Neural cell (in vitro differentiated cells): ENCODE data around the gene LRP5. TPM values are rescaled to one million over a fixed set of nuclear protein-coding genes. Genes with fewer than 3 reads are reported as not detected.

Source experiments
- H2AFZ ChIP-seq: fragments of 200-600, 300-800 bp; sonication (generic), shearing (Covaris generic); 2 replicates; pipeline ENCODE4 v1.6.0; 2014; ENCODE audit warnings: low read depth, mild to moderate bottlenecking, antibody characterized with exemption, low read length, moderate library complexity
- H3F3A ChIP-seq: fragments of 200-600 bp; shearing (Covaris generic); 2 replicates; pipeline ENCODE4 v1.6.1; 2016; ENCODE audit warnings: mild to moderate bottlenecking, moderate library complexity, mixed read lengths, antibody characterized with exemption, low read length; ENCODE audit not compliant: insufficient read depth, poor library complexity, severe bottlenecking
- H3K27ac ChIP-seq: fragments of 200-600, 300-800 bp; sonication (generic), shearing (Covaris generic); 2 replicates; pipeline ENCODE4 v1.5.1; 2014; ENCODE audit warnings: mild to moderate bottlenecking, low read length, moderate library complexity
- H3K27me3 ChIP-seq: fragments of 300-800, 200-600 bp; sonication (generic), shearing (Covaris generic); 2 replicates; pipeline ENCODE4 v1.6.0; 2014; ENCODE audit warnings: mild to moderate bottlenecking, low read depth, low read length, moderate library complexity; ENCODE audit not compliant: insufficient read depth
- H3K36me3 ChIP-seq: fragments of 300-800, 200-600 bp; sonication (generic), shearing (Covaris generic); 2 replicates; pipeline ENCODE4 v1.5.1; 2014; ENCODE audit warnings: mild to moderate bottlenecking, antibody characterized with exemption, low read length, moderate library complexity; ENCODE audit not compliant: insufficient read depth
- H3K4me2 ChIP-seq: fragments of 300-800, 200-600 bp; sonication (generic), shearing (Covaris generic); 2 replicates; pipeline ENCODE4 v1.6.0; 2014; ENCODE audit warnings: mild to moderate bottlenecking, low read length
- H3K4me3 ChIP-seq: fragments of 300-800, 200-600 bp; sonication (generic), shearing (Covaris generic); 2 replicates; pipeline ENCODE4 v1.5.1; 2014; ENCODE audit warnings: mild to moderate bottlenecking, low read length, moderate library complexity
- H3K79me2 ChIP-seq: fragments of 200-600 bp; shearing (Covaris generic); replicated peaks from 2 replicates; pipeline ENCODE4 v1.6.0; 2014; ENCODE audit warnings: mild to moderate bottlenecking, low read length, moderate library complexity; ENCODE audit not compliant: insufficient read depth
- H3K9ac ChIP-seq: fragments of 300-800, 200-600 bp; sonication (generic), shearing (Covaris generic); 2 replicates; pipeline ENCODE4 v1.6.1; 2016; ENCODE audit warnings: mild to moderate bottlenecking, low read length, mixed read lengths
- H3K9me2 ChIP-seq: fragments of 200-600 bp; shearing (Covaris generic); 2 replicates; pipeline ENCODE4 v1.6.1; 2016; ENCODE audit warnings: mild to moderate bottlenecking, low read length, mixed read lengths; ENCODE audit not compliant: insufficient read depth
- H3K9me3 ChIP-seq: fragments of 200-600, 300-800 bp; sonication (generic), shearing (Covaris generic); 2 replicates; pipeline ENCODE4 v1.6.1; 2016; ENCODE audit warnings: mild to moderate bottlenecking, mixed run types, low read length, moderate library complexity, mixed read lengths
- H4K20me1 ChIP-seq: fragments of 200-600 bp; shearing (Covaris generic); 2 replicates; pipeline ENCODE4 v1.6.1; 2016; ENCODE audit warnings: mild to moderate bottlenecking, mixed run types; ENCODE audit not compliant: insufficient read depth
- EP300 ChIP-seq: fragments of 450-650 bp; conservative IDR thresholded peaks from 2 replicates; pipeline ENCODE4 v1.6.1; 2014; ENCODE audit warnings: antibody characterized with exemption, mild to moderate bottlenecking, moderate library complexity; ENCODE audit not compliant: poor library complexity, severe bottlenecking
- EZH2 ChIP-seq: fragments of 200-600, 300-800 bp; shearing (Covaris generic), sonication (generic); IDR thresholded peaks from 2 replicates; pipeline ENCODE4 v1.6.1; 2014; ENCODE audit warnings: antibody characterized with exemption, low read length, borderline replicate concordance, mild to moderate bottlenecking; ENCODE audit not compliant: insufficient read depth, poor library complexity, severe bottlenecking
- MXI1 ChIP-seq: fragments of 450-650 bp; conservative IDR thresholded peaks from 2 replicates; pipeline ENCODE4 v1.6.1; 2014; ENCODE audit warnings: antibody characterized with exemption, mild to moderate bottlenecking; ENCODE audit not compliant: poor library complexity, severe bottlenecking
- POLR2AphosphoS5 ChIP-seq: IDR thresholded peaks from 2 replicates; pipeline ENCODE4 v1.6.1; 2012
- RAD21 ChIP-seq: fragments of 450-650 bp; conservative IDR thresholded peaks from 2 replicates; pipeline ENCODE4 v1.6.1; 2014; ENCODE audit warnings: antibody characterized with exemption, mild to moderate bottlenecking, moderate library complexity
- SMC3 ChIP-seq: fragments of 450-650 bp; conservative IDR thresholded peaks from 2 replicates; pipeline ENCODE4 v1.6.1; 2014; ENCODE audit warnings: antibody characterized with exemption, mild to moderate bottlenecking, moderate library complexity; ENCODE audit not compliant: poor library complexity
- TAF1 ChIP-seq: IDR thresholded peaks from 2 replicates; pipeline ENCODE4 v1.6.1; 2012; ENCODE audit warnings: low read depth
- polyA plus RNA-seq: library from polyadenylated mRNA; depleted of rRNA; stranded (reverse); fragments of >200 nt; gene quantifications from 2 replicates; pipeline ENCODE4 v1.2.3, GENCODE V29; 2014
- TF ChIP-seq, protein P1 (sequence below): fragments of 450-650 bp; IDR thresholded peaks from 2 replicates; pipeline ENCODE4 v1.5.1; 2014; ENCODE audit warnings: antibody characterized with exemption, mild to moderate bottlenecking, moderate library complexity; ENCODE audit not compliant: poor library complexity, severe bottlenecking
- TF ChIP-seq, protein P2 (sequence below): IDR thresholded peaks from 2 replicates; pipeline ENCODE4 v1.6.1; 2012; ENCODE audit warnings: borderline replicate concordance

LRP5 gene
- polyA plus RNA-seq, 1 donor from 2014 or later = 3.0 TPM

DNA sequence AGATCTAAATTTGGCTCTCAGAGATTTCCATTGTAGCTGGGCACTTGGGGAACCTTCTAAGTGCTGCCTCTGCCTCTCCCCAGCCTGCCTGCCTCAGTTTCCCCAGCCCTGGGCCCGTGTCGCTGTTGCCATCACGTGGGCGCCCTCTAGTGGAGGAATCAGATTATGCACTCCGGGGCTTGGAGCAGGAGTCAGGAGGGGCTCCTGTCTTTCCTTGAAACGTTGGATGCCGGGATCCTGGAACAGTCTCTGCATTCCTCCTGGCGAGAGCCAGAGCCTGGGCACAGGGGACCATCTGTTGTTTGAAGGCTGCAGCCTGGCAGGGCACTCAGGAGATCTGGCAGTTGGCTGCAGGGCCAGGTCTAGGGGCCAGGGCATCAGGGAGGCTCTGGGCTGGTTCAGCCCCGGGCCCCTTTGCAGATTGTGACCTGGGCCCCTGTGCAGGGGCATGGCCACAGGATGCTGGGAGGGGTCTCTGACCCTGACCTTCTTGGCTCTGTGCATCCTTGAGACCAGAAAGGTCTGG, 71.6 kb downstream of the LRP5 start:
- Histone ChIP-seq H3K79me2 (no peaks in the 10 kb centered on the region), H3K4me2 (no peak overlapping the region), H3K36me3 (no peaks in the 10 kb centered on the region), H3K27me3 (no peaks in the 10 kb centered on the region), H3K9ac (no peak overlapping the region), H3K9me3 (no peaks in the 10 kb centered on the region), H3K9me2 (no peaks in the 10 kb centered on the region), H3F3A (no peaks in the 10 kb centered on the region), H3K27ac (no peak overlapping the region), H2AFZ (no peak overlapping the region), H3K4me3 (no peak overlapping the region), H4K20me1 (no peaks in the 10 kb centered on the region)
- TF ChIP-seq POLR2AphosphoS5 (no peak), RAD21 (peak; percentile 68), EP300 (no peak), SMC3 (peak; percentile 67)
- TF ChIP-seq, protein P1, sequence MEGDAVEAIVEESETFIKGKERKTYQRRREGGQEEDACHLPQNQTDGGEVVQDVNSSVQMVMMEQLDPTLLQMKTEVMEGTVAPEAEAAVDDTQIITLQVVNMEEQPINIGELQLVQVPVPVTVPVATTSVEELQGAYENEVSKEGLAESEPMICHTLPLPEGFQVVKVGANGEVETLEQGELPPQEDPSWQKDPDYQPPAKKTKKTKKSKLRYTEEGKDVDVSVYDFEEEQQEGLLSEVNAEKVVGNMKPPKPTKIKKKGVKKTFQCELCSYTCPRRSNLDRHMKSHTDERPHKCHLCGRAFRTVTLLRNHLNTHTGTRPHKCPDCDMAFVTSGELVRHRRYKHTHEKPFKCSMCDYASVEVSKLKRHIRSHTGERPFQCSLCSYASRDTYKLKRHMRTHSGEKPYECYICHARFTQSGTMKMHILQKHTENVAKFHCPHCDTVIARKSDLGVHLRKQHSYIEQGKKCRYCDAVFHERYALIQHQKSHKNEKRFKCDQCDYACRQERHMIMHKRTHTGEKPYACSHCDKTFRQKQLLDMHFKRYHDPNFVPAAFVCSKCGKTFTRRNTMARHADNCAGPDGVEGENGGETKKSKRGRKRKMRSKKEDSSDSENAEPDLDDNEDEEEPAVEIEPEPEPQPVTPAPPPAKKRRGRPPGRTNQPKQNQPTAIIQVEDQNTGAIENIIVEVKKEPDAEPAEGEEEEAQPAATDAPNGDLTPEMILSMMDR = peak; percentile 76

DNA sequence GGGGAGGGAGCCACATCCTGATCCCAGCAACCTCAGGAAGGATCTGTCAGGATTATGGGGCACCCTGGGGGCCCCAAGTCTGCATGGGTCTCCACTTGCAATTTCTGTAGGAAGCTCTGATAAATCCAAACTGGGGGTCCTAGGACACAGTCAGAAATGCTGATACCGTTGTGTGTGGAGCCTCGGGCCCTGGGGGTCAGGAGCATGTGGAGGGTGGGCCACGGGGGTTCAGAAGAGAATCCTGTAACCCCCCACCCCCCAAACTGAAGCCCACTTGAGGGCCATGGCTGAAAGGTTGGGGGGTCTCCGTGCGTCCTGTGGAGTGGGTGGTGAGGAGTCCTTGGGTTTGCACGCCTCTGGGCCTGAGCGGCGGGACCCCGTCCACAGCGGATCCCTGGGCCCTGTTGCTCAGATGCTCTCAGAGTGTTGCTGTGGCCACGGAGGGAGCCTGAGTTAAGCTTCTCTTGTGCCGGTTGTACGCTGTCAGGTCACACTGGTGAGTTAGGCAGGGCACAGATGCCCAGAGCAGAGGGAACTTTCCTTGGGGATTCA, 72.2 kb downstream of the LRP5 start:
- no peaks in the 10 kb centered on the region for H3K36me3 ChIP-seq
- no peaks in the 10 kb centered on the region for H3K9me3 ChIP-seq
- H3K4me2 ChIP-seq = no peak overlapping the region
- no peak overlapping the region for H2AFZ ChIP-seq
- no peaks in the 10 kb centered on the region for H3K27me3 ChIP-seq
- H4K20me1 ChIP-seq = no peaks in the 10 kb centered on the region
- TF ChIP-seq RAD21 = no peak
- TF ChIP-seq, protein P1 = no peak
- no peak for TF ChIP-seq TAF1
- no peak for TF ChIP-seq EP300
- no peak for TF ChIP-seq POLR2AphosphoS5
- no peak for TF ChIP-seq SMC3
- TF ChIP-seq, protein P2, sequence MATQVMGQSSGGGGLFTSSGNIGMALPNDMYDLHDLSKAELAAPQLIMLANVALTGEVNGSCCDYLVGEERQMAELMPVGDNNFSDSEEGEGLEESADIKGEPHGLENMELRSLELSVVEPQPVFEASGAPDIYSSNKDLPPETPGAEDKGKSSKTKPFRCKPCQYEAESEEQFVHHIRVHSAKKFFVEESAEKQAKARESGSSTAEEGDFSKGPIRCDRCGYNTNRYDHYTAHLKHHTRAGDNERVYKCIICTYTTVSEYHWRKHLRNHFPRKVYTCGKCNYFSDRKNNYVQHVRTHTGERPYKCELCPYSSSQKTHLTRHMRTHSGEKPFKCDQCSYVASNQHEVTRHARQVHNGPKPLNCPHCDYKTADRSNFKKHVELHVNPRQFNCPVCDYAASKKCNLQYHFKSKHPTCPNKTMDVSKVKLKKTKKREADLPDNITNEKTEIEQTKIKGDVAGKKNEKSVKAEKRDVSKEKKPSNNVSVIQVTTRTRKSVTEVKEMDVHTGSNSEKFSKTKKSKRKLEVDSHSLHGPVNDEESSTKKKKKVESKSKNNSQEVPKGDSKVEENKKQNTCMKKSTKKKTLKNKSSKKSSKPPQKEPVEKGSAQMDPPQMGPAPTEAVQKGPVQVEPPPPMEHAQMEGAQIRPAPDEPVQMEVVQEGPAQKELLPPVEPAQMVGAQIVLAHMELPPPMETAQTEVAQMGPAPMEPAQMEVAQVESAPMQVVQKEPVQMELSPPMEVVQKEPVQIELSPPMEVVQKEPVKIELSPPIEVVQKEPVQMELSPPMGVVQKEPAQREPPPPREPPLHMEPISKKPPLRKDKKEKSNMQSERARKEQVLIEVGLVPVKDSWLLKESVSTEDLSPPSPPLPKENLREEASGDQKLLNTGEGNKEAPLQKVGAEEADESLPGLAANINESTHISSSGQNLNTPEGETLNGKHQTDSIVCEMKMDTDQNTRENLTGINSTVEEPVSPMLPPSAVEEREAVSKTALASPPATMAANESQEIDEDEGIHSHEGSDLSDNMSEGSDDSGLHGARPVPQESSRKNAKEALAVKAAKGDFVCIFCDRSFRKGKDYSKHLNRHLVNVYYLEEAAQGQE = no peak
- TF ChIP-seq MXI1 = no peak
- no peak for TF ChIP-seq EZH2
- no peak overlapping the region for H3K4me3 ChIP-seq
- H3K79me2 ChIP-seq = no peaks in the 10 kb centered on the region
- H3F3A ChIP-seq = no peaks in the 10 kb centered on the region
- H3K9me2 ChIP-seq = no peaks in the 10 kb centered on the region
- H3K27ac ChIP-seq = no peak overlapping the region
- no peak overlapping the region for H3K9ac ChIP-seq
